Smooth muscle cell (in vitro differentiated cells): ENCODE results near the gene MYLK. TPM values are rescaled to one million over a fixed set of nuclear protein-coding genes. Genes with fewer than 3 reads are reported as not detected.

Source experiments
- DNase-seq: peaks from one replicate; lab custom pipeline; 2025; ENCODE audit not compliant: unreplicated experiment; lab: John Stamatoyannopoulos, UW
- H2AFZ ChIP-seq: fragments of 200-600 bp; sonication (generic); 2 replicates; pipeline ENCODE4 v1.6.0; 2016; ENCODE audit warnings: antibody characterized with exemption, low read depth, mild to moderate bottlenecking
- H3F3A ChIP-seq: fragments of 200-600 bp; sonication (generic); 2 replicates; pipeline ENCODE4 v1.6.0; 2017; ENCODE audit warnings: antibody characterized with exemption, low read depth
- H3K27ac ChIP-seq: fragments of 200-600 bp; sonication (generic); 2 replicates; pipeline ENCODE4 v1.5.1; 2016; ENCODE audit warnings: low read depth, mild to moderate bottlenecking
- H3K27me3 ChIP-seq: fragments of 200-600 bp; sonication (generic); 2 replicates; pipeline ENCODE4 v1.6.1; 2016; ENCODE audit warnings: low read depth, mild to moderate bottlenecking
- H3K36me3 ChIP-seq: fragments of 200-600 bp; sonication (generic); 2 replicates; pipeline ENCODE4 v1.5.1; 2016; ENCODE audit warnings: low read depth
- H3K4me1 ChIP-seq: fragments of 200-600 bp; sonication (generic); 2 replicates; pipeline ENCODE4 v1.5.1; 2016; ENCODE audit warnings: low read depth
- H3K4me2 ChIP-seq: fragments of 200-600 bp; sonication (generic); 2 replicates; pipeline ENCODE4 v1.6.0; 2016; ENCODE audit warnings: mild to moderate bottlenecking
- H3K4me3 ChIP-seq: fragments of 200-600 bp; sonication (generic); 2 replicates; pipeline ENCODE4 v1.5.1; 2016; ENCODE audit warnings: mild to moderate bottlenecking
- H3K79me2 ChIP-seq: fragments of 200-600 bp; sonication (generic); 2 replicates; pipeline ENCODE4 v1.6.0; 2016; ENCODE audit warnings: low read depth, mild to moderate bottlenecking
- H3K9ac ChIP-seq: fragments of 200-600 bp; sonication (generic); 2 replicates; pipeline ENCODE4 v1.6.0; 2016; ENCODE audit warnings: low read depth
- H3K9me3 ChIP-seq: fragments of 200-600 bp; sonication (generic); replicated peaks from 2 replicates; pipeline ENCODE4 v1.5.1; 2016; ENCODE audit warnings: low read depth
- H4K20me1 ChIP-seq: fragments of 200-600 bp; sonication (generic); 2 replicates; pipeline ENCODE4 v1.6.0; 2016; ENCODE audit warnings: low read depth
- CTCF ChIP-seq: fragments of 200-600 bp; sonication (generic); IDR thresholded peaks from 2 replicates; pipeline ENCODE4 v1.5.1; 2017; ENCODE audit warnings: borderline replicate concordance, mild to moderate bottlenecking, antibody characterized with exemption; ENCODE audit not compliant: insufficient read depth, poor library complexity, severe bottlenecking
- WGBS: methylation state at CpG from one replicate; pipeline ENCODE4 v1.1.7; 2016; ENCODE audit warnings: low lambda C conversion rate; 5-methylcytosine and 5-hydroxymethylcytosine counted together
- polyA plus RNA-seq: library from polyadenylated mRNA; unstranded; fragments of >200 nt; fragmentation: Nextera tagmentation; extraction: Ambion mirVana; gene quantifications from 2 replicates; pipeline ENCODE4 v1.2.1, GENCODE V29; 2016
- total RNA-seq: library from RNA; depleted of rRNA; stranded (reverse); fragments of >200 nt; gene quantifications from 2 replicates; pipeline ENCODE4 v1.2.3, GENCODE V29; 2014

Gene MYLK
- total and polyA plus RNA-seq, 2 experiments from 2014 or later, result 13.6 to 25.5 TPM

- WGBS, result 90% methylated on average over 2 of the region's 2 CpGs
- Histone ChIP-seq H3K4me3 (no peak overlapping the region), H3K9ac (no peak overlapping the region), H3K4me2 (no peak overlapping the region), H3F3A (no peaks in the 10 kb centered on the region), H3K9me3 (no peaks in the 10 kb centered on the region), H4K20me1 (no peaks in the 10 kb centered on the region), H2AFZ (no peak overlapping the region), H3K36me3 (no peaks in the 10 kb centered on the region), H3K4me1 (peaks cover 23% of the 10 kb centered on the region), H3K27ac (no peak overlapping the region), H3K79me2 (no peaks in the 10 kb centered on the region), H3K27me3 (no peaks in the 10 kb centered on the region)
- TF ChIP-seq CTCF, result no peak
- DNase-seq, result no peak
Observed at GRCh38 chr3:123633530-123633929, 250.6 kb downstream of the MYLK start.

- Histone ChIP-seq H3F3A (no peaks in the 10 kb centered on the region), H3K4me2 (peak overlapping the region; percentile 54), H3K9ac (no peak overlapping the region), H3K4me3 (no peak overlapping the region), H3K4me1 (peaks cover 23% of the 10 kb centered on the region), H4K20me1 (no peaks in the 10 kb centered on the region), H2AFZ (no peak overlapping the region), H3K36me3 (no peaks in the 10 kb centered on the region), H3K27ac (no peak overlapping the region), H3K27me3 (no peaks in the 10 kb centered on the region), H3K9me3 (no peaks in the 10 kb centered on the region), H3K79me2 (no peaks in the 10 kb centered on the region)
- WGBS, result 36% methylated on average over 6 of the region's 6 CpGs
- no peak for TF ChIP-seq CTCF
- no peak for DNase-seq
Observed at GRCh38 chr3:123632161-123632655, 251.9 kb downstream of the MYLK start.

GRCh38 chr3:123629747-123630047 is 254.4 kb downstream of the MYLK start:
- H3K79me2 ChIP-seq, result no peaks in the 10 kb centered on the region
- WGBS, result 85% methylated on average over 4 of the region's 4 CpGs
- no peaks in the 10 kb centered on the region for H3K27me3 ChIP-seq
- H3F3A ChIP-seq, result no peaks in the 10 kb centered on the region
- peaks cover 7% of the 10 kb centered on the region for H3K4me1 ChIP-seq
- H3K36me3 ChIP-seq, result no peaks in the 10 kb centered on the region
- H3K4me2 ChIP-seq, result no peak overlapping the region
- no peak overlapping the region for H3K27ac ChIP-seq
- no peaks in the 10 kb centered on the region for H3K9me3 ChIP-seq
- DNase-seq, result no peak
- no peak overlapping the region for H3K4me3 ChIP-seq
- H3K9ac ChIP-seq, result no peak overlapping the region
- no peaks in the 10 kb centered on the region for H4K20me1 ChIP-seq
- TF ChIP-seq CTCF, result no peak
- no peak overlapping the region for H2AFZ ChIP-seq

GRCh38 chr3:123628996-123629746 is 255.0 kb downstream of the MYLK start:
- WGBS, result 93% methylated on average over 22 of the region's 22 CpGs
- DNase-seq, result no peak
- Histone ChIP-seq H3K79me2 (no peaks in the 10 kb centered on the region), H3F3A (no peaks in the 10 kb centered on the region), H3K36me3 (no peaks in the 10 kb centered on the region), H3K9ac (no peak overlapping the region), H4K20me1 (no peaks in the 10 kb centered on the region), H3K27ac (no peak overlapping the region), H3K27me3 (no peaks in the 10 kb centered on the region), H3K4me2 (no peak overlapping the region), H3K9me3 (no peaks in the 10 kb centered on the region), H2AFZ (no peak overlapping the region), H3K4me3 (no peak overlapping the region), H3K4me1 (peaks cover 7% of the 10 kb centered on the region)
- TF ChIP-seq CTCF, result no peak
